DND-41 (cell line): ENCODE data around the gene LIMK2.

ENCODE experiments used
- ATAC-seq: fragments of 200-7000 bp; cut with Tn5 transposase; 3 replicates; pipeline ENCODE4 v1.9.1; 2021; ENCODE audit warnings: low read depth; ENCODE audit not compliant: insufficient read depth
- DNase-seq: peaks from one replicate; pipeline ENCODE4 v3.0.0-alpha.2; 2020
- H2AFZ ChIP-seq: 2 replicates; pipeline ENCODE4 v1.6.0; 2012; ENCODE audit warnings: low read depth, low read length
- H3K27ac ChIP-seq: 2 replicates; pipeline ENCODE4 v1.5.1; 2012; ENCODE audit warnings: low read length, inconsistent platforms
- H3K27me3 ChIP-seq: fragments of 200-600 bp; sonication (generic); 2 replicates; pipeline ENCODE4 v1.6.0; 2012; ENCODE audit warnings: low read length, mild to moderate bottlenecking, inconsistent platforms; ENCODE audit not compliant: insufficient read depth, poor library complexity
- H3K36me3 ChIP-seq: 2 replicates; pipeline ENCODE4 v1.5.1; 2012; ENCODE audit warnings: low read length, inconsistent platforms; ENCODE audit not compliant: insufficient read depth
- H3K4me1 ChIP-seq: 2 replicates; pipeline ENCODE4 v1.5.1; 2012; ENCODE audit warnings: mild to moderate bottlenecking, low read length; ENCODE audit not compliant: insufficient read depth
- H3K4me2 ChIP-seq: 2 replicates; pipeline ENCODE4 v1.6.0; 2012; ENCODE audit warnings: mild to moderate bottlenecking, moderate library complexity, low read length, inconsistent platforms; ENCODE audit not compliant: insufficient read depth
- H3K4me3 ChIP-seq, 2 experiments: fragments of 200-600 bp in 1 of 2; shearing (Covaris generic) in 1 of 2; 2 replicates each; pipeline ENCODE4 v1.5.1; 2012 to 2016; ENCODE audit warnings: inconsistent platforms in 2 of 2, low read length in 2 of 2, mild to moderate bottlenecking in 2 of 2, low read depth in 1 of 2, moderate library complexity in 1 of 2
- H3K79me2 ChIP-seq: 2 replicates; pipeline ENCODE4 v1.6.0; 2012; ENCODE audit warnings: low read length, inconsistent platforms; ENCODE audit not compliant: insufficient read depth
- H3K9ac ChIP-seq: 2 replicates; pipeline ENCODE4 v1.6.0; 2012; ENCODE audit warnings: low read depth, mild to moderate bottlenecking, inconsistent platforms, low read length, moderate library complexity
- H3K9me3 ChIP-seq: 2 replicates; pipeline ENCODE4 v1.5.1; 2012; ENCODE audit warnings: low read length, moderate library complexity, mild to moderate bottlenecking, inconsistent platforms; ENCODE audit not compliant: insufficient read depth, severe bottlenecking
- H4K20me1 ChIP-seq: 2 replicates; pipeline ENCODE4 v1.6.0; 2012; ENCODE audit warnings: low read length; ENCODE audit not compliant: insufficient read depth
- EZH2 ChIP-seq: IDR thresholded peaks from 3 replicates; pipeline ENCODE4 v1.6.1; 2012; ENCODE audit warnings: borderline replicate concordance, low read depth, mild to moderate bottlenecking, moderate library complexity, low read length, inconsistent platforms; ENCODE audit not compliant: severe bottlenecking
- TF ChIP-seq, protein P1 (sequence below): IDR thresholded peaks from 2 replicates; pipeline ENCODE4 v1.5.1; 2012; ENCODE audit warnings: borderline replicate concordance, low read length, moderate library complexity, mild to moderate bottlenecking; ENCODE audit not compliant: poor library complexity, severe bottlenecking; ENCODE audit errors: extremely low read depth

LIMK2 gene

DNA sequence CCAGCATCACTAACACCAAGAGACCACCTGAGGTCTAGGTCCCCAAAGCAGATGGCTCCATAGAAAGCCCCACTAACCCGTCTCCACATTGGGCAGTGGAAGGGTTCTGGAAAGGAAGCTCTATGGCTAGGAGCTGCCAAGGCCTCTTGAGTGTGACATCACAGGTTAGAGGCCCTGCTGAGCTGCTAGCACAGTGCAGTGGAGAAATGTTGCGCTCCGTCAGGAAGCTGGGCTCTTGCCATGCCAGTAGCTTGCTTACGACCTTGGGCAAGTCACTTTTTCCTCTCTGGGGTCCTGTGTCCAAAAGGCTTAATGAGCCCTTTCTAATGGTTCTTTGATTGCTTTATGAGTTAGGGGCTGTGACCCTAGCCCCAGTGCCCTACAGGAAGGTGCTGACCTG is 69.6 kb downstream of the LIMK2 start:
- no peak overlapping the region for H2AFZ ChIP-seq
- no peaks in the 10 kb centered on the region for H3K9me3 ChIP-seq
- peaks cover 30% of the 10 kb centered on the region for H3K36me3 ChIP-seq
- H3K27ac ChIP-seq: no peak overlapping the region
- ATAC-seq (no peak), DNase-seq (no peak)
- H4K20me1 ChIP-seq: no peaks in the 10 kb centered on the region
- TF ChIP-seq, protein P1, sequence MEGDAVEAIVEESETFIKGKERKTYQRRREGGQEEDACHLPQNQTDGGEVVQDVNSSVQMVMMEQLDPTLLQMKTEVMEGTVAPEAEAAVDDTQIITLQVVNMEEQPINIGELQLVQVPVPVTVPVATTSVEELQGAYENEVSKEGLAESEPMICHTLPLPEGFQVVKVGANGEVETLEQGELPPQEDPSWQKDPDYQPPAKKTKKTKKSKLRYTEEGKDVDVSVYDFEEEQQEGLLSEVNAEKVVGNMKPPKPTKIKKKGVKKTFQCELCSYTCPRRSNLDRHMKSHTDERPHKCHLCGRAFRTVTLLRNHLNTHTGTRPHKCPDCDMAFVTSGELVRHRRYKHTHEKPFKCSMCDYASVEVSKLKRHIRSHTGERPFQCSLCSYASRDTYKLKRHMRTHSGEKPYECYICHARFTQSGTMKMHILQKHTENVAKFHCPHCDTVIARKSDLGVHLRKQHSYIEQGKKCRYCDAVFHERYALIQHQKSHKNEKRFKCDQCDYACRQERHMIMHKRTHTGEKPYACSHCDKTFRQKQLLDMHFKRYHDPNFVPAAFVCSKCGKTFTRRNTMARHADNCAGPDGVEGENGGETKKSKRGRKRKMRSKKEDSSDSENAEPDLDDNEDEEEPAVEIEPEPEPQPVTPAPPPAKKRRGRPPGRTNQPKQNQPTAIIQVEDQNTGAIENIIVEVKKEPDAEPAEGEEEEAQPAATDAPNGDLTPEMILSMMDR: no peak
- no peak for TF ChIP-seq EZH2
- H3K9ac ChIP-seq: no peak overlapping the region
- no peaks in the 10 kb centered on the region for H3K27me3 ChIP-seq
- no peak overlapping the region for H3K4me3 ChIP-seq
- no peaks in the 10 kb centered on the region for H3K79me2 ChIP-seq
- H3K4me1 ChIP-seq: peaks cover 17% of the 10 kb centered on the region
- H3K4me2 ChIP-seq: no peak overlapping the region

DNA sequence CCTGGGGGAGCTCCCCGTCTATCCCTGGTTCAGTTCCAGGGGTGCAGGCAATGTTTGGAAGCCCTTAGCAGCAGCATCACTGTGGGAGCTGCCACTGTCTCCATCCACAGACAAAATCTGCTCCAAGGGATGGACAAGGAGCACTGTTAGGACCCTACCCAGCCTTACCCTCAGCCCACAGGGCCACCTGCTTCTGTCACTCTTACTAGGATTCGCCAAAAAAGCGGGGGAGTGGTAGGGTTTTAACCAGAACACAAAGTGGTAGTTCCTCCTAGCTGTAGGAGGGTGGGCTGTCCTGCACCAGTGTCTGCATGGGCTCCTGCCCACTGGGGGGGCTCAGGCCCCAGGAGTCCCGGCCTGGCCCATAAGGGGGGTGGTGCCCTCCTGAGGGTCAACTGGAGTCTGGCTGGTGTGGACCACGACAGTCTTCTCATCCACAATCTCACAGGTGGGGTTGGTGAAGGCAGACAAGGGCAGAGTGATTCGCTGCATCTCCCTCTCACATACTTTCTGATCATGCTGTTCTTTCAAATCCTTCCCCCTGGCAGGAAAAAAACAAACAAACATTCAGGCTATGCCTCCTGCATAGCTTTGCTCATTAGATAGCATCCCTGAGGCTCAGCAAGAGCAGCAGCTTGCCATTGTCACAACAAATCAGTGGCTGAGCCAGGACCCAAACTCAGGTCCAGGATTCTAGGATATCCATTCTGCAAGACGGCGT is 70.8 kb downstream of the LIMK2 start:
- TF ChIP-seq EZH2: no peak
- TF ChIP-seq, protein P1: no peak
- DNase-seq: no peak
- no peak overlapping the region for H2AFZ ChIP-seq
- no peaks in the 10 kb centered on the region for H4K20me1 ChIP-seq
- no peak overlapping the region for H3K4me3 ChIP-seq
- H3K79me2 ChIP-seq: no peaks in the 10 kb centered on the region
- no peaks in the 10 kb centered on the region for H3K9me3 ChIP-seq
- H3K9ac ChIP-seq: no peak overlapping the region
- H3K27ac ChIP-seq: no peak overlapping the region
- H3K4me2 ChIP-seq: no peak overlapping the region
- no peak for ATAC-seq
- peaks cover 20% of the 10 kb centered on the region for H3K4me1 ChIP-seq
- H3K36me3 ChIP-seq: peaks cover 27% of the 10 kb centered on the region
- H3K27me3 ChIP-seq: no peaks in the 10 kb centered on the region

DNA sequence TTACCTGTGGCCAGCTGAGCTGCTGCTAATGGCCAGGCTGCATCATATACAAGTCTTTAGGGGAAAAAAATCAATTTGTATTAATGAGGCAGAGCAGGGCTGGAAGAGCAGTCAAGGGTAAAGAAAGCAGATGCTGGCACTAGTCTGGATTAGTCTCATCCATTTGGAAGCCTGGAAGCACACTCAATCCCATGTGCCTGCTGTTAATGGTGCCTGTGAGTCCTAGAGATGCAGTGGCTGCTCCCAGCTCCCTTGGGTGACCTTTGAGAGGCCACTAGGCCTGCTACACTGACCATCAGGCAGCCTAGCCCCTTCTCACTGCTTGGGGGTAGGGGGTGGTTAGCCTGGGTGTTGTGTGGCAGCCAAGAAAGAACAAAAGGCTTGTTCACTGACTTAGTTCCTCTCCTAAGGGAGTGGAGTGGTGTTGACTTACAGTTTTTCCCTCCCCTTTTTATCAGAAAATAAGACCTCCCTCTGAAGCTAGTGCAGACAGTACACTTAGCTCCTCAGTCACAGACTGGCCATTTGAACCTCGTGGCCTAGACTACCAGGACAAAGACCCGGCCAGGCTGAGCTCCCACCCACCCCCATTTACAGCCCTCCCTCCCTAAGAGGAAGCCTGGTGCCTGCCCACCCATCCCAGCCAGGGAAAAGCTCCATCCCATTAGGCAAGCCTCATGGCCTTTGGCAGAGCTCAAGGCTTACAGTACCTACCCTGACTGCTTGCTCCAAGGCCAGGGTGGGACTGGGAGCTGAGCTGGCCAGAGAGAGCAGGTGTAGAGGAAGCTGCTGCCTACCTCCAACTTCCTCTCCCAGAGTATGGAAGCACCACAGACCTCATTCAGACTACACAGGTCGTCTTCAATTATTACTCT is 72.4 kb downstream of the LIMK2 start:
- H2AFZ ChIP-seq: no peak overlapping the region
- DNase-seq (no peak), ATAC-seq (no peak)
- TF ChIP-seq EZH2: no peak
- TF ChIP-seq, protein P1: no peak
- H3K4me3 ChIP-seq: no peak overlapping the region
- peaks cover 21% of the 10 kb centered on the region for H3K4me1 ChIP-seq
- H4K20me1 ChIP-seq: no peaks in the 10 kb centered on the region
- H3K79me2 ChIP-seq: no peaks in the 10 kb centered on the region
- H3K4me2 ChIP-seq: no peak overlapping the region
- no peaks in the 10 kb centered on the region for H3K9me3 ChIP-seq
- no peak overlapping the region for H3K9ac ChIP-seq
- H3K36me3 ChIP-seq: peaks cover 22% of the 10 kb centered on the region
- H3K27me3 ChIP-seq: no peaks in the 10 kb centered on the region
- peak overlapping the region; percentile 30; the same call in 1 of the 2 replicates for H3K27ac ChIP-seq
